HL-60 (cell line): ENCODE results near the gene FGGY.

Source experiments
- GABPA ChIP-seq: IDR thresholded peaks from 2 replicates; pipeline ENCODE4 v1.6.1; 2012; ENCODE audit warnings: low read depth
- POLR2AphosphoS5 ChIP-seq: IDR thresholded peaks from 2 replicates; pipeline ENCODE4 v1.6.1; 2012; ENCODE audit warnings: low read depth
- TF ChIP-seq, protein P1 (sequence below): IDR thresholded peaks from one replicate; pipeline ENCODE4 v1.5.1; 2011; ENCODE audit warnings: low read length, control low read depth, inconsistent platforms; ENCODE audit not compliant: insufficient read depth
- TF ChIP-seq, protein P2 (sequence below): IDR thresholded peaks from 2 replicates; pipeline ENCODE4 v1.6.1; 2012; ENCODE audit warnings: low read depth; ENCODE audit not compliant: insufficient replicate concordance

DNA sequence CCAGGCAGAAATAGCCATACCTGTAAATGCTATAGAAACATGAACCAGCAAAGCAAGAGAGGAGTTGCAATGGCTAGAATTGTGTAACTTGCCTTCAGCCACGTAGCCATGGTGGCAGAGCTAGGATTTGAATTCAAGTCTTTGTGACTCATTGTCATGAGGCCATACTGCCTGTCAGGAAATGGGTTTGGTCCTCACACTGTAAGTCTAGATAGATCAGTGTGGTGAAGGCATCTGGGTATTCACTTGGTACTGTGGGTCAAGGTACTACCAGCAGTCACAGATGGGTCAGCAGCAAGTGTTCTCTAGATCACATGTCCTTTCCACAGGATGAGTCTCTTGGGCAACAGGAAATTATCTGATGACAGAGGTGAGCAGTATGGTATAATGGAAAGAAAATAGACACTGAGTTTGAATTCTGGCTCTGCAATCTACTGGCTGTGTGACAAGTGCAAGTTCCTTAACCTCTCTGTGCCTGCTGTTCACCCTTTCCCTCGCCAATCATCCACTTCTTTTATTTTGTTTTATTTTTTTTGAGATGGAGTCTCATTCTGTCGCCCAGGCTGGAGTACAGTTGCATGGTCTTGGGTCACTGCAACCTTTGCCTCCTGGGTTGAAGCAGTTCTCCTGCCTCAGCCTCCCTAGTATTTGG is 36.9 kb downstream of the FGGY start:
- TF ChIP-seq, protein P1, sequence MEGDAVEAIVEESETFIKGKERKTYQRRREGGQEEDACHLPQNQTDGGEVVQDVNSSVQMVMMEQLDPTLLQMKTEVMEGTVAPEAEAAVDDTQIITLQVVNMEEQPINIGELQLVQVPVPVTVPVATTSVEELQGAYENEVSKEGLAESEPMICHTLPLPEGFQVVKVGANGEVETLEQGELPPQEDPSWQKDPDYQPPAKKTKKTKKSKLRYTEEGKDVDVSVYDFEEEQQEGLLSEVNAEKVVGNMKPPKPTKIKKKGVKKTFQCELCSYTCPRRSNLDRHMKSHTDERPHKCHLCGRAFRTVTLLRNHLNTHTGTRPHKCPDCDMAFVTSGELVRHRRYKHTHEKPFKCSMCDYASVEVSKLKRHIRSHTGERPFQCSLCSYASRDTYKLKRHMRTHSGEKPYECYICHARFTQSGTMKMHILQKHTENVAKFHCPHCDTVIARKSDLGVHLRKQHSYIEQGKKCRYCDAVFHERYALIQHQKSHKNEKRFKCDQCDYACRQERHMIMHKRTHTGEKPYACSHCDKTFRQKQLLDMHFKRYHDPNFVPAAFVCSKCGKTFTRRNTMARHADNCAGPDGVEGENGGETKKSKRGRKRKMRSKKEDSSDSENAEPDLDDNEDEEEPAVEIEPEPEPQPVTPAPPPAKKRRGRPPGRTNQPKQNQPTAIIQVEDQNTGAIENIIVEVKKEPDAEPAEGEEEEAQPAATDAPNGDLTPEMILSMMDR: no peak
- no peak for TF ChIP-seq POLR2AphosphoS5
- TF ChIP-seq, protein P2, sequence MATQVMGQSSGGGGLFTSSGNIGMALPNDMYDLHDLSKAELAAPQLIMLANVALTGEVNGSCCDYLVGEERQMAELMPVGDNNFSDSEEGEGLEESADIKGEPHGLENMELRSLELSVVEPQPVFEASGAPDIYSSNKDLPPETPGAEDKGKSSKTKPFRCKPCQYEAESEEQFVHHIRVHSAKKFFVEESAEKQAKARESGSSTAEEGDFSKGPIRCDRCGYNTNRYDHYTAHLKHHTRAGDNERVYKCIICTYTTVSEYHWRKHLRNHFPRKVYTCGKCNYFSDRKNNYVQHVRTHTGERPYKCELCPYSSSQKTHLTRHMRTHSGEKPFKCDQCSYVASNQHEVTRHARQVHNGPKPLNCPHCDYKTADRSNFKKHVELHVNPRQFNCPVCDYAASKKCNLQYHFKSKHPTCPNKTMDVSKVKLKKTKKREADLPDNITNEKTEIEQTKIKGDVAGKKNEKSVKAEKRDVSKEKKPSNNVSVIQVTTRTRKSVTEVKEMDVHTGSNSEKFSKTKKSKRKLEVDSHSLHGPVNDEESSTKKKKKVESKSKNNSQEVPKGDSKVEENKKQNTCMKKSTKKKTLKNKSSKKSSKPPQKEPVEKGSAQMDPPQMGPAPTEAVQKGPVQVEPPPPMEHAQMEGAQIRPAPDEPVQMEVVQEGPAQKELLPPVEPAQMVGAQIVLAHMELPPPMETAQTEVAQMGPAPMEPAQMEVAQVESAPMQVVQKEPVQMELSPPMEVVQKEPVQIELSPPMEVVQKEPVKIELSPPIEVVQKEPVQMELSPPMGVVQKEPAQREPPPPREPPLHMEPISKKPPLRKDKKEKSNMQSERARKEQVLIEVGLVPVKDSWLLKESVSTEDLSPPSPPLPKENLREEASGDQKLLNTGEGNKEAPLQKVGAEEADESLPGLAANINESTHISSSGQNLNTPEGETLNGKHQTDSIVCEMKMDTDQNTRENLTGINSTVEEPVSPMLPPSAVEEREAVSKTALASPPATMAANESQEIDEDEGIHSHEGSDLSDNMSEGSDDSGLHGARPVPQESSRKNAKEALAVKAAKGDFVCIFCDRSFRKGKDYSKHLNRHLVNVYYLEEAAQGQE: no peak
- TF ChIP-seq GABPA: no peak
